Caco-2 (cell line): ENCODE measurements around the gene TTC32. TPM values are rescaled to one million over a fixed set of nuclear protein-coding genes. Genes with fewer than 3 reads are reported as not detected.

Experiments used
- BruUV-seq: library from RNA; stranded (reverse); fragments of 400-500 nt; replicated peaks from 2 replicates; lab custom pipeline; 2021; lab: Mats Ljungman, UMichigan
- CTCF ChIA-PET: fragments of 300-600 bp; sonication (Branson Sonifier 250); formaldehyde crosslinking; loops from one replicate; lab custom pipeline; 2022; ENCODE audit warnings: antibody characterized with exemption; lab: Charles Lee
- POLR2A ChIA-PET: fragments of 300-600 bp; sonication (Branson Sonifier 250); formaldehyde crosslinking; loops from one replicate; lab custom pipeline; 2022; ENCODE audit warnings: antibody characterized with exemption; lab: Charles Lee
- DNase-seq, 2 experiments: peaks; one replicate each; pipeline versions ENCODE4 v3.0.0 to v3.0.0-alpha.2; 2020 to 2022
- H3K27me3 ChIP-seq: replicated peaks from 2 replicates; pipeline ENCODE4 v1.6.0; 2011; ENCODE audit warnings: low read length; ENCODE audit not compliant: control insufficient read depth, insufficient read depth
- H3K36me3 ChIP-seq: 2 replicates; pipeline ENCODE4 v1.5.1; 2011; ENCODE audit warnings: low read length; ENCODE audit not compliant: control insufficient read depth, insufficient read depth
- H3K4me1 ChIP-seq: fragments of 250-450 bp; sonication (Bioruptor Pico); 2 replicates; pipeline ENCODE4 v1.5.1; 2020; ENCODE audit warnings: mild to moderate bottlenecking
- H3K4me3 ChIP-seq: 2 replicates; pipeline ENCODE4 v1.5.1; 2011; ENCODE audit warnings: low read depth, mild to moderate bottlenecking, control low read depth, low read length
- H3K9me3 ChIP-seq: fragments of 250-450 bp; sonication (Bioruptor Pico); 2 replicates; pipeline ENCODE4 v1.5.1; 2020; ENCODE audit warnings: mild to moderate bottlenecking, moderate library complexity
- H3K27ac Mint-ChIP-seq: one replicate; pipeline ENCODE4 v1.8.0; 2022; ENCODE audit warnings: mixed read lengths; ENCODE audit not compliant: unreplicated experiment
- H3K27me3 Mint-ChIP-seq: one replicate; pipeline ENCODE4 v1.8.0; 2022; ENCODE audit warnings: mixed read lengths; ENCODE audit not compliant: insufficient read depth, unreplicated experiment
- H3K36me3 Mint-ChIP-seq: one replicate; pipeline ENCODE4 v1.8.0; 2022; ENCODE audit warnings: mild to moderate bottlenecking, mixed read lengths; ENCODE audit not compliant: insufficient read depth, unreplicated experiment
- H3K4me1 Mint-ChIP-seq: one replicate; pipeline ENCODE4 v1.8.0; 2022; ENCODE audit warnings: low read depth, mixed read lengths; ENCODE audit not compliant: unreplicated experiment
- H3K4me3 Mint-ChIP-seq: one replicate; pipeline ENCODE4 v1.8.0; 2022; ENCODE audit warnings: mild to moderate bottlenecking, moderate library complexity, mixed read lengths; ENCODE audit not compliant: unreplicated experiment
- H3K9me3 Mint-ChIP-seq: one replicate; pipeline ENCODE4 v1.8.0; 2022; ENCODE audit warnings: mixed read lengths; ENCODE audit not compliant: unreplicated experiment
- intact Hi-C: fragments of 100-400 bp; cut with micrococcal nuclease; formaldehyde crosslinking; loops from one replicate; pipeline ENCODE4 v1.10.0; 2022; ENCODE audit not compliant: unreplicated experiment
- total RNA-seq: library from RNA; stranded (reverse); gene quantifications from 2 replicates; pipeline ENCODE4 v1.2.3, GENCODE V29; 2022
- TF ChIP-seq, protein P1 (sequence below), 2 experiments: fragments of 200-600 bp in 1 of 2; IDR thresholded peaks; 1 replicate in 1 of 2; 2 replicates in 1 of 2; pipeline versions ENCODE4 v1.5.1 to v1.8.0; 2011 to 2022; ENCODE audit warnings: antibody characterized with exemption in 1 of 2, control low read depth in 1 of 2, inconsistent platforms in 1 of 2, low read depth in 1 of 2, low read length in 1 of 2, mild to moderate bottlenecking in 1 of 2, moderate library complexity in 1 of 2; ENCODE audit not compliant: insufficient read depth in 1 of 2, severe bottlenecking in 1 of 2, unreplicated experiment in 1 of 2

Gene TTC32
- total RNA-seq, 1 experiment from 2014 or later: 16.8 TPM

- TF ChIP-seq, protein P1, sequence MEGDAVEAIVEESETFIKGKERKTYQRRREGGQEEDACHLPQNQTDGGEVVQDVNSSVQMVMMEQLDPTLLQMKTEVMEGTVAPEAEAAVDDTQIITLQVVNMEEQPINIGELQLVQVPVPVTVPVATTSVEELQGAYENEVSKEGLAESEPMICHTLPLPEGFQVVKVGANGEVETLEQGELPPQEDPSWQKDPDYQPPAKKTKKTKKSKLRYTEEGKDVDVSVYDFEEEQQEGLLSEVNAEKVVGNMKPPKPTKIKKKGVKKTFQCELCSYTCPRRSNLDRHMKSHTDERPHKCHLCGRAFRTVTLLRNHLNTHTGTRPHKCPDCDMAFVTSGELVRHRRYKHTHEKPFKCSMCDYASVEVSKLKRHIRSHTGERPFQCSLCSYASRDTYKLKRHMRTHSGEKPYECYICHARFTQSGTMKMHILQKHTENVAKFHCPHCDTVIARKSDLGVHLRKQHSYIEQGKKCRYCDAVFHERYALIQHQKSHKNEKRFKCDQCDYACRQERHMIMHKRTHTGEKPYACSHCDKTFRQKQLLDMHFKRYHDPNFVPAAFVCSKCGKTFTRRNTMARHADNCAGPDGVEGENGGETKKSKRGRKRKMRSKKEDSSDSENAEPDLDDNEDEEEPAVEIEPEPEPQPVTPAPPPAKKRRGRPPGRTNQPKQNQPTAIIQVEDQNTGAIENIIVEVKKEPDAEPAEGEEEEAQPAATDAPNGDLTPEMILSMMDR (IDR thresholded peaks at IDR 0.05; ENCODE audit: insufficient read depth in 1 of 2, low read depth in 1 of 2, low read length in 1 of 2, severe bottlenecking in 1 of 2, unreplicated experiment in 1 of 2): no peak
- no peak for DNase-seq
- Histone ChIP-seq H3K4me1 (peaks cover 10% of the 10 kb centered on the region; the same call in 1 of the 2 replicates), H3K36me3 (no peaks in the 10 kb centered on the region), H3K4me3 (no peak overlapping the region), H3K9me3 (no peaks in the 10 kb centered on the region), H3K27me3 (no peaks in the 10 kb centered on the region)
- ChIA-PET CTCF (no interaction called here), POLR2A (interaction anchor here (0.6 kb wide), 1 partner anchor 1025 kb away, joined by 3 read pairs; no protein-coding TSS in a partner anchor)
- no peaks in the 10 kb centered on the region for H3K9me3 Mint-ChIP-seq
- H3K4me3 Mint-ChIP-seq: no peak overlapping the region
- peaks cover 13% of the 10 kb centered on the region for H3K4me1 Mint-ChIP-seq
- H3K36me3 Mint-ChIP-seq: no peaks in the 10 kb centered on the region
- H3K27me3 Mint-ChIP-seq: no peaks in the 10 kb centered on the region
- H3K27ac Mint-ChIP-seq: peak overlapping the region; percentile 5
- intact Hi-C loops: loop anchor here (5.0 kb wide), 1 partner anchor 68 kb away; no protein-coding TSS in a partner anchor
- no TSS peak for BruUV-seq
These were observed 46.9 kb downstream of the TTC32 start for GRCh38 chr2:19854596-19855541.

- ChIA-PET POLR2A (no interaction called here), CTCF (no interaction called here)
- no peak overlapping the region for H3K4me3 ChIP-seq
- no peaks in the 10 kb centered on the region for H3K36me3 ChIP-seq
- Mint-ChIP-seq H3K4me1 (peaks cover 11% of the 10 kb centered on the region), H3K27me3 (no peaks in the 10 kb centered on the region), H3K36me3 (no peaks in the 10 kb centered on the region), H3K27ac (no peak overlapping the region), H3K4me3 (no peak overlapping the region), H3K9me3 (no peaks in the 10 kb centered on the region)
- DNase-seq: no peak
- TF ChIP-seq, protein P1 (IDR thresholded peaks at IDR 0.05; ENCODE audit: insufficient read depth in 1 of 2, low read depth in 1 of 2, low read length in 1 of 2, severe bottlenecking in 1 of 2, unreplicated experiment in 1 of 2): peak; percentile 33 to 45
- no peaks in the 10 kb centered on the region for H3K27me3 ChIP-seq
- no TSS peak for BruUV-seq
- intact Hi-C loops: no loop called here
- H3K9me3 ChIP-seq: no peaks in the 10 kb centered on the region
- H3K4me1 ChIP-seq: peaks cover 10% of the 10 kb centered on the region; the same call in 1 of the 2 replicates
These were observed 50.6 kb downstream of the TTC32 start for GRCh38 chr2:19851116-19851695.
